Measurements from ENCODE around the gene CXXC5. TPM values are rescaled to one million over a fixed set of nuclear protein-coding genes. Genes with fewer than 3 reads are reported as not detected.

The CXXC5 gene
- total and polyA plus RNA-seq, 9 of the 15 experiments (the other 6 are each of a cell fraction or from before 2014, with no cell fraction given): 1.9 to 123 (median 45.8) TPM

DNA sequence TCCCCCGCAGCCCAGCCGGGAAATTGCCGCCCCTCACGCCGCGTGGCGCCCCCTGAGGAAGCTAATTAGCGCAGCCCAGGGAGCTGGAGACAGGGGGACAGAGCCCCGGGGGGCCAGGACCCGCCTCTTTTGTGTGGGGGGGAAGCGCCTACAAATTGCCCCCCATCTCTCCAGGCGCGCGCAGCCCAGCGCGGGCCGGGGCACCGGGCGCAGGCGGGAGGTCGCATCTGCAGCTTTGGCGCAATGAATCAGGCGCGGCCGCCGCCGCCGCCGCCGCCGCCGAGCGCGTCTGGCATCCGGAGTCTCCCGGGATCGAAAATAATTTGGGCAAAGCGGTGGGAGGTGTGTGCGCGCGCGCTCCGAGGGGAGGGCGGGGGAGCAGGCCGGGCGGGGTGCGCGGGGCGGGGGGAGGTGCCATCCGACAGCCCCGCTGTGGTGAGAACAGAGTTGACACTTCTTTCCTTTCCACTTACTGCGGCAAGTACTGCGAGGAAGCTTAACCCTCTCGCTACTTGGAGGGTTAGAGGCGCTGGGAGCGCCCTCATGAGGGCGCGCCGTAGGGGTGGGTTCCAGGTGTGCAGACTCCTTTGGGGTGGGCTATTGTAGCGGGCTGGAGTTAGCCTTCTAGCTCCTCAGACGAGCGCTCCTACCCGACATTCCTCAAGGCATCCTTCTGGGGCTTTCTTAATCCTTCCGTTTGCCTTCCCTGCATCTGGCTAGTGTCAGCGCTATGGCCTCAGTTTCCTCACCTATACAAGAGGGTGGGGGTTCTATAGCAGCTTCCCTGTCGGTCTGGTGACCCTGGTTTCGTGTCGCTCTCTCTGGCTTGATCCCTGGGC lies 63.1 kb downstream of the CXXC5 start (continued):
- TF ChIP-seq, protein P1, sequence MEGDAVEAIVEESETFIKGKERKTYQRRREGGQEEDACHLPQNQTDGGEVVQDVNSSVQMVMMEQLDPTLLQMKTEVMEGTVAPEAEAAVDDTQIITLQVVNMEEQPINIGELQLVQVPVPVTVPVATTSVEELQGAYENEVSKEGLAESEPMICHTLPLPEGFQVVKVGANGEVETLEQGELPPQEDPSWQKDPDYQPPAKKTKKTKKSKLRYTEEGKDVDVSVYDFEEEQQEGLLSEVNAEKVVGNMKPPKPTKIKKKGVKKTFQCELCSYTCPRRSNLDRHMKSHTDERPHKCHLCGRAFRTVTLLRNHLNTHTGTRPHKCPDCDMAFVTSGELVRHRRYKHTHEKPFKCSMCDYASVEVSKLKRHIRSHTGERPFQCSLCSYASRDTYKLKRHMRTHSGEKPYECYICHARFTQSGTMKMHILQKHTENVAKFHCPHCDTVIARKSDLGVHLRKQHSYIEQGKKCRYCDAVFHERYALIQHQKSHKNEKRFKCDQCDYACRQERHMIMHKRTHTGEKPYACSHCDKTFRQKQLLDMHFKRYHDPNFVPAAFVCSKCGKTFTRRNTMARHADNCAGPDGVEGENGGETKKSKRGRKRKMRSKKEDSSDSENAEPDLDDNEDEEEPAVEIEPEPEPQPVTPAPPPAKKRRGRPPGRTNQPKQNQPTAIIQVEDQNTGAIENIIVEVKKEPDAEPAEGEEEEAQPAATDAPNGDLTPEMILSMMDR (IDR thresholded peaks at IDR 0.05 in 2 of 3, conservative IDR thresholded peaks at IDR 0.05 in 1 of 3; ENCODE audit: insufficient read depth in 2 of 3, low read depth in 1 of 3, low read length in 3 of 3): peak; percentile 37 to 63 (median 54); a peak in 5 of 6 replicates
- TF ChIP-seq USF1 (CRISPR knock-in tag; IDR thresholded peaks at IDR 0.05) (0 out of 2 replicates have a peak, but pooled peaks have one; percentile 14), ELK1 (CRISPR knock-in tag; IDR thresholded peaks at IDR 0.05) (no peak), ZEB2 (IDR thresholded peaks at IDR 0.05) (0 out of 2 replicates have a peak, but pooled peaks have one; percentile 32)
- TF ChIP-seq, protein P2, sequence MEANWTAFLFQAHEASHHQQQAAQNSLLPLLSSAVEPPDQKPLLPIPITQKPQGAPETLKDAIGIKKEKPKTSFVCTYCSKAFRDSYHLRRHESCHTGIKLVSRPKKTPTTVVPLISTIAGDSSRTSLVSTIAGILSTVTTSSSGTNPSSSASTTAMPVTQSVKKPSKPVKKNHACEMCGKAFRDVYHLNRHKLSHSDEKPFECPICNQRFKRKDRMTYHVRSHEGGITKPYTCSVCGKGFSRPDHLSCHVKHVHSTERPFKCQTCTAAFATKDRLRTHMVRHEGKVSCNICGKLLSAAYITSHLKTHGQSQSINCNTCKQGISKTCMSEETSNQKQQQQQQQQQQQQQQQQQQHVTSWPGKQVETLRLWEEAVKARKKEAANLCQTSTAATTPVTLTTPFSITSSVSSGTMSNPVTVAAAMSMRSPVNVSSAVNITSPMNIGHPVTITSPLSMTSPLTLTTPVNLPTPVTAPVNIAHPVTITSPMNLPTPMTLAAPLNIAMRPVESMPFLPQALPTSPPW (CRISPR knock-in tag; IDR thresholded peaks at IDR 0.05): peak; percentile 88
- TF ChIP-seq, protein P3, sequence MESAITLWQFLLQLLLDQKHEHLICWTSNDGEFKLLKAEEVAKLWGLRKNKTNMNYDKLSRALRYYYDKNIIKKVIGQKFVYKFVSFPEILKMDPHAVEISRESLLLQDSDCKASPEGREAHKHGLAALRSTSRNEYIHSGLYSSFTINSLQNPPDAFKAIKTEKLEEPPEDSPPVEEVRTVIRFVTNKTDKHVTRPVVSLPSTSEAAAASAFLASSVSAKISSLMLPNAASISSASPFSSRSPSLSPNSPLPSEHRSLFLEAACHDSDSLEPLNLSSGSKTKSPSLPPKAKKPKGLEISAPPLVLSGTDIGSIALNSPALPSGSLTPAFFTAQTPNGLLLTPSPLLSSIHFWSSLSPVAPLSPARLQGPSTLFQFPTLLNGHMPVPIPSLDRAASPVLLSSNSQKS (CRISPR knock-in tag; IDR thresholded peaks at IDR 0.05): no peak
- TF ChIP-seq, protein P4, sequence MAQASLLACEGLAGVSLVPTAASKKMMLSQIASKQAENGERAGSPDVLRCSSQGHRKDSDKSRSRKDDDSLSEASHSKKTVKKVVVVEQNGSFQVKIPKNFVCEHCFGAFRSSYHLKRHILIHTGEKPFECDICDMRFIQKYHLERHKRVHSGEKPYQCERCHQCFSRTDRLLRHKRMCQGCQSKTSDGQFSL (CRISPR knock-in tag; IDR thresholded peaks at IDR 0.05): peak; percentile 12; the same call in 1 of the 2 replicates
- TF ChIP-seq, protein P4 (tag; IDR thresholded peaks at IDR 0.05): peak in 1 of 2 experiments; percentile 69; a peak in 2 of 4 replicates

All from K562 (cell line).